HepG2 (cell line): ENCODE measurements around the gene MON1A.

Experiments used
- CTCF ChIP-seq: sonication (generic); formaldehyde crosslinking; IDR thresholded peaks from 2 replicates; pipeline ENCODE4 v1.5.0; 2020; ENCODE audit warnings: mild to moderate bottlenecking, missing genetic modification reagents, moderate library complexity
- POLR2A ChIP-seq, 2 experiments: IDR thresholded peaks; 2 replicates each; pipeline ENCODE4 v1.6.1; 2011; ENCODE audit warnings: low read depth in 2 of 2, low read length in 2 of 2, mild to moderate bottlenecking in 1 of 2, moderate library complexity in 1 of 2; ENCODE audit not compliant: insufficient read depth in 1 of 2
- RARA ChIP-seq: IDR thresholded peaks from 2 replicates; pipeline ENCODE4 v1.6.1; 2016; ENCODE audit warnings: missing genetic modification reagents, missing compliant biosample characterization
- SMAD9 ChIP-seq: sonication (generic); formaldehyde crosslinking; IDR thresholded peaks from 2 replicates; pipeline ENCODE4 v1.5.1; 2020; ENCODE audit warnings: mild to moderate bottlenecking, missing genetic modification reagents
- ZKSCAN1 ChIP-seq: fragments of 150-350 bp; IDR thresholded peaks from 2 replicates; pipeline ENCODE4 v1.6.1; 2014; ENCODE audit warnings: low read length
- ZNF343 ChIP-seq: sonication (generic); formaldehyde crosslinking; IDR thresholded peaks from 2 replicates; pipeline ENCODE4 v1.4.0; 2020; ENCODE audit warnings: mild to moderate bottlenecking, missing genetic modification reagents
- ZNF776 ChIP-seq: sonication (generic); formaldehyde crosslinking; IDR thresholded peaks from 2 replicates; pipeline ENCODE4 v1.4.0; 2020; ENCODE audit warnings: mild to moderate bottlenecking, missing genetic modification reagents

GRCh38 chr3:49952924-49953323, 23.3 kb upstream of the MON1A start:
- TF ChIP-seq ZKSCAN1: no peak
- TF ChIP-seq ZNF343 (CRISPR knock-in tag): no peak
- TF ChIP-seq POLR2A (IDR thresholded peaks at IDR 0.05; ENCODE audit: insufficient read depth in 1 of 2, low read depth in 2 of 2, low read length in 2 of 2): no peak
- TF ChIP-seq SMAD9 (CRISPR knock-in tag): no peak
- no peak for TF ChIP-seq RARA (CRISPR knock-in tag)
- TF ChIP-seq CTCF (CRISPR knock-in tag): no peak
- TF ChIP-seq ZNF776: no peak
